ENCODE measurements around the gene CCDC61.

- no peak for TF ChIP-seq CTCF (IDR thresholded peaks at IDR 0.05; ENCODE audit: control extremely low read depth in 1 of 3, insufficient read depth in 1 of 3, low read depth in 1 of 3, low read length in 3 of 3)
- no peak for TF ChIP-seq POLR2A (IDR thresholded peaks at IDR 0.05; ENCODE audit: control extremely low read depth in 1 of 2, low read depth in 2 of 2, low read length in 2 of 2)
- no peak for TF ChIP-seq SRF (IDR thresholded peaks at IDR 0.05; ENCODE audit: low read depth, low read length)
- TF ChIP-seq POLR2AphosphoS5 (IDR thresholded peaks at IDR 0.05; ENCODE audit: low read depth, low read length) = no peak
- no peak for TF ChIP-seq JUND (IDR thresholded peaks at IDR 0.05; ENCODE audit: low read length)
- no peak for TF ChIP-seq USF2 (IDR thresholded peaks at IDR 0.05; ENCODE audit: low read length)
- TF ChIP-seq TBP (IDR thresholded peaks at IDR 0.05; ENCODE audit: low read depth, low read length) = no peak
- no peak for TF ChIP-seq EZH2 (IDR thresholded peaks at IDR 0.05; ENCODE audit: low read depth, low read length, severe bottlenecking)
- TF ChIP-seq EGR1 (IDR thresholded peaks at IDR 0.05; ENCODE audit: borderline replicate concordance, low read depth, low read length) = no peak
Observed at GRCh38 chr19:45975306-45976070, 19.8 kb upstream of the CCDC61 start.

Measured in H1 (cell line).